Tracheal epithelial cell (primary cell): Measurements from ENCODE around the gene KXD1. TPM values are rescaled to one million over a fixed set of nuclear protein-coding genes. Genes with fewer than 3 reads are reported as not detected.

Experiments
- total RNA-seq: library from RNA; depleted of rRNA; stranded (reverse); fragments of >200 nt; gene quantifications from 2 replicates; pipeline ENCODE4 v1.2.1, GENCODE V29; 2014

KXD1 gene, protein sequence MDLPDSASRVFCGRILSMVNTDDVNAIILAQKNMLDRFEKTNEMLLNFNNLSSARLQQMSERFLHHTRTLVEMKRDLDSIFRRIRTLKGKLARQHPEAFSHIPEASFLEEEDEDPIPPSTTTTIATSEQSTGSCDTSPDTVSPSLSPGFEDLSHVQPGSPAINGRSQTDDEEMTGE
- 66.5 and 73.5 TPM in 2 replicates for total RNA-seq

GRCh38 chr19:18557411-18558201 lies at the start of gene KXD1:
KXD1 (plus strand) TSS chr19:18557870; CDS start chr19:18562057, 4,187 bp downstream.

GRCh38 chr19:18521692-18522123 lies 36.0 kb upstream of the KXD1 start, which contains the start of gene ELL:
ELL (minus strand) TSS chr19:18522070; CDS start chr19:18522055, 15 bp downstream.

GRCh38 chr19:18542941-18543813 lies 14.5 kb upstream of the KXD1 start, which contains the start of gene FKBP8:
FKBP8 (minus strand) TSS chr19:18543573; CDS start chr19:18541970, 1,603 bp downstream.

GRCh38 chr19:18571564-18572344 lies 14.1 kb downstream of the KXD1 start, which contains the start of gene UBA52:
UBA52 (plus strand) TSS chr19:18571857; CDS start chr19:18573301, 1,444 bp downstream.

GRCh38 chr19:18588611-18589379 lies 31.1 kb downstream of the KXD1 start, which contains the start of gene REX1BD:
REX1BD (plus strand) TSS chr19:18588798; CDS start chr19:18588802, 4 bp downstream.

DNA sequence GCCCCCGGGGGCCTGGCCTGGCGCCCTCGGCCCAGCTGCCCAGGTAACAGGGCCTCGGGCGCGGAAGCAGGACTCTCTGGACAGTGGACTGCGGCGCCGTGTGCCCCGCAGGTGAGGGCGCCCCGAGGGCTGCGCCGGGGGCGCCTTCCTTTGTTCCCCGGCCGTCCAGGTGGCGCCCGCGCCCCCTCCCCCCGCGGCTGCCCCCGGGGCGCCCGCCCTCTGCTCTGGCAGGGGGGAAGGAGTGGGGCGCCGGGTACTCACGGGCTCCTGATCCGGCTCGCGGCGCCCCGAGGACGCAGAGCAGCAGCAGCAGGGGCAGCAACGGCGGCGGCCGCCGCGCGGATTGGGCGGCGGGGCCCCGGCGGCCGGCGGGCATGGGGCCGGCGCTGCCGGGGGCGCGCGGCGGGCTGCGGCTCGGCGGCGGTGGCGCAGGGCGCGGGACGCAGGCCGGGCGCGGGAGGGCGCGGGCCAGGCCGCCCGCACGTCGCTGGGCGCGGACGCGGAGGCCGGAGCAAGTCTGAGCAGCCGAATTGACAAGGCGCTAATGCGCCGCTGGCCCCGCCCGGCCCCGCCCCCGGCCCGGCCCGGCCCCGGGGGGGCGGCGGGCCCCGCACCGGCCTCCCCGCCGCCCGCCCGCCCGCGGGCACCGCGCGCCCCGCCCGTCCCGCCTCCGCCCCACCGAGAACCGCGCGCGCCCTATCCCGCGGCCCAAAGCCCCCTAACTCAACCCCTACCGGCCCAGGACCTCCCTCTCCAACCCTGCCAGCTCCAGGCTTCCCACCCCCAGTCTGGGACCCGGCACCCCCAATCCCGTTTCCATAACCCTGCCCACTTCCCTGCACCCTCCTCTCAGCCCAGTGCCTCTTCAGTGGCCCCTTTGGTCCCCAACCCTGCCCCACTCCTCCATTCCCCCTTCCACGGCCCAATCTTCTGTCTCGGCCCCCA lies 48.9 kb downstream of the KXD1 start, which contains the start of gene CRLF1:
TSS of gene CRLF1 (minus strand) at position 519 of the 945 bp plus-strand sequence. CDS start at position 376, 143 bp downstream.

DNA sequence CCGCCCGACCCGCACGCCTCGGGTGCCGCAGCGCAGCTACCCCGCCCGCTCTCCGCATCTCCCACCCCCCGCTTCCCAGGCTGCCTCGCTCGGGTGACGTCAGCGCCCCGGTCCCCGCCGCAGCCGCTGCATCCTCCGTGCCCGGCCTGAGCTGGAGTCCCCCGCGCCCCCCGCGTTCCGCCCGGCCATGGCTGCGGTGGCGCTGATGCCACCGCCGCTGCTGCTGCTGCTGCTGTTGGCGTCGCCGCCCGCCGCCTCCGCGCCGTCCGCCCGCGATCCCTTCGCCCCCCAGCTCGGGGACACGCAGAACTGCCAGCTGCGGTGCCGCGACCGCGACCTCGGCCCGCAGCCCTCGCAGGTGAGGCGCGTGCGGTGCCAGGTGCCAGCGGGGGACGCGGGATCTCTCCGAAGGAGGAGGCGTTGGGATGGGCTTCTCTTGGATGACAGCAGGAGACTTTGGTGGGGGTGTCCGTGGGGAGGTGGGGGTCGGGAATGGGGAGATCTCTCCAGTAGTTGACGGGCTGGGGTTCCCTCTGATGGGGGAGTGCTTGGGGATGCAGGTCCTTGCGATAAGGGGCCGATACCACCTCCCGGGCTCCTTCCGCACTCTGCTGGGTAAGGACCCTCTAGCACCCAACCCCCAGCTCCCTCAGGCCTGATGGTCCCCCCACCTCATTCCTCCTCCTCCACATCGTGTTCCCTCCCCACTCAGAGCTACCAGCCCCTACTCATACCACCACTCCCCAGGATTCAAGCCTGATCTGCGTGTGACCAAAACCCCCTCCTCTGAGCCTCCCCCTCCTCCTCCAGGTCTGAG lies 55.3 kb downstream of the KXD1 start, which contains the start of gene TMEM59L:
TSS of gene TMEM59L (plus strand) at position 99 of the 817 bp plus-strand sequence. CDS start at position 188, 89 bp downstream.

Other genes with a start within 250 kb of the KXD1 start
- 178 and 217 TPM in 2 replicates for gene LSM4, start 234.8 kb upstream of the KXD1 start, total RNA-seq
- gene PGPEP1, start 217.3 kb upstream of the KXD1 start, total RNA-seq = 6.4 and 15.9 TPM in 2 replicates
- 79.5 and 141 TPM in 2 replicates for gene GDF15, start 171.7 kb upstream of the KXD1 start, total RNA-seq
- gene LRRC25, start 160.2 kb upstream of the KXD1 start, total RNA-seq = not detected in 2 replicates
- 37.6 and 44.5 TPM in 2 replicates for gene SSBP4, start 138.5 kb upstream of the KXD1 start, total RNA-seq
- gene ISYNA1, start 119.7 kb upstream of the KXD1 start, total RNA-seq = 33.9 and 41.7 TPM in 2 replicates
- gene ELL, start 35.8 kb upstream of the KXD1 start, total RNA-seq = 9.8 and 10.1 TPM in 2 replicates
- 211 and 228 TPM in 2 replicates for gene FKBP8, start 14.3 kb upstream of the KXD1 start, total RNA-seq
- 916 and 1,024 TPM in 2 replicates for gene UBA52, start 14.0 kb downstream of the KXD1 start, total RNA-seq
- gene REX1BD, start 30.9 kb downstream of the KXD1 start, total RNA-seq = 38.2 and 69.9 TPM in 2 replicates
- gene CRLF1, start 48.9 kb downstream of the KXD1 start, total RNA-seq = 0.21 and 1.2 TPM in 2 replicates
- 0.85 TPM in 1 of 2 replicates, not detected in the other for gene TMEM59L, start 55.0 kb downstream of the KXD1 start, total RNA-seq
- gene KLHL26, start 79.2 kb downstream of the KXD1 start, total RNA-seq = 2.9 and 4.0 TPM in 2 replicates
- gene CRTC1, start 125.8 kb downstream of the KXD1 start, total RNA-seq = 0.72 and 1.1 TPM in 2 replicates
- not detected in 2 replicates for gene COMP, start 233.4 kb downstream of the KXD1 start, total RNA-seq